HCT116 (cell line): ENCODE results near the gene NUDT13. TPM values are rescaled to one million over a fixed set of nuclear protein-coding genes. Genes with fewer than 3 reads are reported as not detected.

ENCODE experiments used
- ATAC-seq: fragments of 200-7000 bp; cut with Tn5 transposase; 2 replicates; pipeline ENCODE4 v1.9.1; 2020; ENCODE audit warnings: mild to moderate bottlenecking, moderate library complexity
- BruUV-seq: library from RNA; stranded (reverse); fragments of 400-500 nt; replicated peaks from 2 replicates; lab custom pipeline; 2021; lab: Mats Ljungman, UMichigan
- CTCF ChIA-PET: fragments of 300-600 bp; sonication (Branson Sonifier 250); formaldehyde crosslinking; loops from one replicate; lab custom pipeline; 2021; ENCODE audit warnings: antibody characterized with exemption; lab: Charles Lee
- POLR2A ChIA-PET: fragments of 300-600, 350-600 bp; sonication (Branson Sonifier 250); formaldehyde crosslinking; loops from one replicate; lab custom pipeline; 2021; ENCODE audit warnings: antibody characterized with exemption; lab: Charles Lee
- RAD21 ChIA-PET, 2 experiments: fragments of 300-600 bp; sonication (Branson Sonifier 250); formaldehyde crosslinking; loops; one replicate each; lab custom pipeline; 2023; ENCODE audit warnings: low total read pairs in 2 of 2; ENCODE audit not compliant: uncharacterized antibody in 2 of 2, unreplicated experiment in 2 of 2, low non-redundant PET in 1 of 2; lab: Charles Lee
- DNase-seq: peaks from one replicate; pipeline ENCODE4 v3.0.0-alpha.2; 2010; ENCODE audit warnings: low read depth, low spot score
- H2AFZ ChIP-seq: fragments of 200-600 bp; shearing (Covaris generic), sonication (generic); 2 replicates; pipeline ENCODE4 v1.6.1; 2017; ENCODE audit warnings: low read depth, mixed run types, mixed read lengths, antibody characterized with exemption, low read length; ENCODE audit not compliant: poor library complexity, severe bottlenecking
- H3K27ac ChIP-seq: 2 replicates; pipeline ENCODE4 v1.5.1; 2012; ENCODE audit warnings: low read depth, low read length
- H3K27me3 ChIP-seq: fragments of 200-600 bp; sonication (generic); 2 replicates; pipeline ENCODE4 v1.6.1; 2016; ENCODE audit warnings: mixed run types, low read length, mixed read lengths; ENCODE audit not compliant: insufficient read depth
- H3K36me3 ChIP-seq, 2 experiments: fragments of 200-500 bp in 1 of 2; fragments of 200-600 bp in 1 of 2; sonication (Bioruptor generic) in 1 of 2; sonication (generic) in 1 of 2; 2 replicates each; pipeline versions ENCODE4 v1.5.1 to v1.6.1; 2014 to 2016; ENCODE audit warnings: low read length in 2 of 2, inconsistent platforms in 1 of 2, mixed read lengths in 1 of 2, mixed run types in 1 of 2; ENCODE audit not compliant: insufficient read depth in 2 of 2, control insufficient read depth in 1 of 2
- H3K4me1 ChIP-seq, 2 experiments: fragments of 200-600 bp in 1 of 2; sonication (generic) in 1 of 2; 2 replicates each; pipeline versions ENCODE4 v1.5.1 to v1.6.1; 2012 to 2017; ENCODE audit warnings: low read length in 2 of 2, inconsistent platforms in 1 of 2, mild to moderate bottlenecking in 1 of 2, mixed read lengths in 1 of 2, mixed run types in 1 of 2, moderate library complexity in 1 of 2; ENCODE audit not compliant: insufficient read depth in 2 of 2, control insufficient read depth in 1 of 2
- H3K4me2 ChIP-seq: fragments of 200-600 bp; sonication (generic); 2 replicates; pipeline ENCODE4 v1.6.1; 2017; ENCODE audit warnings: mixed run types, low read length, mixed read lengths
- H3K4me3 ChIP-seq, 2 experiments: fragments of 200-600 bp in 1 of 2; sonication (generic) in 1 of 2; replicated peaks in 1 of 2; 2 replicates each; pipeline ENCODE4 v1.5.1; 2011 to 2016; ENCODE audit warnings: low read length in 2 of 2, control low read depth in 1 of 2, low read depth in 1 of 2, mild to moderate bottlenecking in 1 of 2, mixed read lengths in 1 of 2, mixed run types in 1 of 2
- H3K79me2 ChIP-seq: fragments of 200-600 bp; sonication (generic); 2 replicates; pipeline ENCODE4 v1.6.1; 2017; ENCODE audit warnings: mild to moderate bottlenecking, mixed run types, low read length, moderate library complexity, mixed read lengths; ENCODE audit not compliant: insufficient read depth
- H3K9ac ChIP-seq: fragments of 200-600 bp; sonication (generic); 2 replicates; pipeline ENCODE4 v1.6.1; 2016; ENCODE audit warnings: low read length, mixed read lengths
- H3K9me2 ChIP-seq: fragments of 200-600 bp; sonication (generic), shearing (Covaris generic); 2 replicates; pipeline ENCODE4 v1.6.1; 2017; ENCODE audit warnings: mixed run types, mild to moderate bottlenecking, moderate library complexity; ENCODE audit not compliant: insufficient read depth
- H3K9me3 ChIP-seq, 2 experiments: fragments of 200-500 bp in 1 of 2; fragments of 200-600 bp in 1 of 2; sonication (Bioruptor generic) in 1 of 2; sonication (generic) in 1 of 2; 2 replicates each; pipeline ENCODE4 v1.6.1; 2014 to 2017; ENCODE audit warnings: low read length in 2 of 2, mixed read lengths in 2 of 2, inconsistent platforms in 1 of 2, low read depth in 1 of 2, mild to moderate bottlenecking in 1 of 2, mixed run types in 1 of 2, moderate library complexity in 1 of 2; ENCODE audit not compliant: control insufficient read depth in 1 of 2, insufficient read depth in 1 of 2
- H4K20me1 ChIP-seq: fragments of 200-600 bp; sonication (generic), shearing (Covaris generic); 2 replicates; pipeline ENCODE4 v1.6.1; 2017; ENCODE audit warnings: mixed run types, mild to moderate bottlenecking, moderate library complexity; ENCODE audit not compliant: insufficient read depth
- CBX3 ChIP-seq: IDR thresholded peaks from 2 replicates; pipeline ENCODE4 v1.6.1; 2012; ENCODE audit warnings: low read depth
- CEBPB ChIP-seq: IDR thresholded peaks from 2 replicates; pipeline ENCODE4 v1.6.1; 2012; ENCODE audit warnings: low read depth
- EGR1 ChIP-seq: IDR thresholded peaks from 2 replicates; pipeline ENCODE4 v1.6.1; 2012; ENCODE audit warnings: low read depth
- EZH2 ChIP-seq: fragments of 200-600 bp; sonication (generic); IDR thresholded peaks from 2 replicates; pipeline ENCODE4 v1.6.1; 2017; ENCODE audit warnings: antibody characterized with exemption, mixed run types
- EZH2phosphoT487 ChIP-seq: fragments of 200-600 bp; IDR thresholded peaks from 2 replicates; pipeline ENCODE4 v1.6.1; 2018; ENCODE audit warnings: antibody characterized with exemption, borderline replicate concordance
- FOSL1 ChIP-seq: IDR thresholded peaks from 2 replicates; pipeline ENCODE4 v1.6.1; 2012; ENCODE audit warnings: low read depth
- JUND ChIP-seq: IDR thresholded peaks from 2 replicates; pipeline ENCODE4 v1.6.1; 2012
- POLR2A ChIP-seq: IDR thresholded peaks from 2 replicates; pipeline ENCODE4 v1.7.0; 2011; ENCODE audit warnings: borderline replicate concordance; ENCODE audit not compliant: insufficient read depth, insufficient read length; ENCODE audit errors: extremely low read depth
- POLR2AphosphoS5 ChIP-seq: IDR thresholded peaks from 2 replicates; pipeline ENCODE4 v1.6.1; 2011; ENCODE audit warnings: mild to moderate bottlenecking, low read depth, low read length, moderate library complexity
- RAD21 ChIP-seq: IDR thresholded peaks from 2 replicates; pipeline ENCODE4 v1.6.1; 2012; ENCODE audit warnings: low read depth, mild to moderate bottlenecking
- SP1 ChIP-seq: IDR thresholded peaks from 2 replicates; pipeline ENCODE4 v1.6.1; 2012; ENCODE audit warnings: low read depth
- SRF ChIP-seq: IDR thresholded peaks from 2 replicates; pipeline ENCODE4 v1.6.1; 2012; ENCODE audit warnings: low read depth
- ZNF274 ChIP-seq: fragments of 200-500 bp; sonication (Bioruptor generic); IDR thresholded peaks from 2 replicates; pipeline ENCODE4 v1.6.1; 2014; ENCODE audit warnings: mild to moderate bottlenecking, low read depth, low read length, inconsistent platforms
- intact Hi-C: fragments of 100-400 bp; cut with micrococcal nuclease; formaldehyde crosslinking; loops from 2 replicates; pipeline ENCODE4 v1.10.0; 2022
- total RNA-seq: library from RNA; stranded (reverse); gene quantifications from one replicate; pipeline ENCODE4 v1.2.1, GENCODE V29; 2021; ENCODE audit not compliant: unreplicated experiment
- TF ChIP-seq, protein P1 (sequence below): IDR thresholded peaks from 2 replicates; pipeline ENCODE4 v1.6.1; 2012
- TF ChIP-seq, protein P2 (sequence below), 3 experiments: fragments of 200-600 bp in 1 of 3; sonication (generic) in 1 of 3; IDR thresholded peaks in 2 of 3; conservative IDR thresholded peaks in 1 of 3; 2 replicates each; pipeline ENCODE4 v1.5.1; 2012 to 2017; ENCODE audit warnings: low read depth in 2 of 3, low read length in 2 of 3, antibody characterized with exemption in 1 of 3, borderline replicate concordance in 1 of 3, control low read depth in 1 of 3, mild to moderate bottlenecking in 1 of 3, mixed read lengths in 1 of 3, mixed run types in 1 of 3, moderate library complexity in 1 of 3; ENCODE audit not compliant: insufficient read depth in 1 of 3
- TF ChIP-seq, protein P3 (sequence below): IDR thresholded peaks from 2 replicates; pipeline ENCODE4 v1.6.1; 2011; ENCODE audit warnings: mild to moderate bottlenecking, low read length, moderate library complexity; ENCODE audit not compliant: insufficient replicate concordance; ENCODE audit errors: extremely low read depth

The NUDT13 gene
- total RNA-seq, 1 experiment from 2014 or later, result 1.2 TPM

DNA sequence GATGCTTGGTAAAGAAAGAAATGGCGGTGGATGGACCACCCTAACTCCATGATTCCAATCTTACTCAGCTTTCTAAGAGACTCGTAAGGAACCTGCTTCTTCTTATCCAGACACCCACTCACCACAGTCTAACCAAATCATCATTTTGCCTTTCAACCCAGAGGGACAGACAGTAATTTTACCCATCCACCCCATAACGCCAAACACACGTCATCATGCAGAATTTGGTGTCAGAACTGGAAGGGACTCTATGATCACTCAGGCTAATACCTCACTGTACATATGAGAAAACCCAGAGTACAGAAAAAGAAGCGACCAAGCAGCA, 57.2 kb downstream of the NUDT13 start:
- H3K27me3 ChIP-seq, result no peaks in the 10 kb centered on the region
- H3K9ac ChIP-seq, result peak overlapping the region; percentile 79
- ATAC-seq, result no peak
- no peak overlapping the region for H2AFZ ChIP-seq
- ChIA-PET CTCF (interaction anchor here (1.6 kb wide), 1 partner anchor 9 kb away, joined by 3 read pairs; no protein-coding TSS in a partner anchor), POLR2A (no interaction called here)
- no peaks in the 10 kb centered on the region for H3K9me3 ChIP-seq
- H3K27ac ChIP-seq, result peak overlapping the region; percentile 75
- H3K9me2 ChIP-seq, result no peaks in the 10 kb centered on the region
- TF ChIP-seq CBX3, result no peak
- TF ChIP-seq SRF, result no peak
- TF ChIP-seq SP1, result no peak
- no peak for TF ChIP-seq JUND
- no peak for TF ChIP-seq EZH2
- TF ChIP-seq, protein P1, sequence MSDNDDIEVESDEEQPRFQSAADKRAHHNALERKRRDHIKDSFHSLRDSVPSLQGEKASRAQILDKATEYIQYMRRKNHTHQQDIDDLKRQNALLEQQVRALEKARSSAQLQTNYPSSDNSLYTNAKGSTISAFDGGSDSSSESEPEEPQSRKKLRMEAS, result no peak
- TF ChIP-seq, protein P2, sequence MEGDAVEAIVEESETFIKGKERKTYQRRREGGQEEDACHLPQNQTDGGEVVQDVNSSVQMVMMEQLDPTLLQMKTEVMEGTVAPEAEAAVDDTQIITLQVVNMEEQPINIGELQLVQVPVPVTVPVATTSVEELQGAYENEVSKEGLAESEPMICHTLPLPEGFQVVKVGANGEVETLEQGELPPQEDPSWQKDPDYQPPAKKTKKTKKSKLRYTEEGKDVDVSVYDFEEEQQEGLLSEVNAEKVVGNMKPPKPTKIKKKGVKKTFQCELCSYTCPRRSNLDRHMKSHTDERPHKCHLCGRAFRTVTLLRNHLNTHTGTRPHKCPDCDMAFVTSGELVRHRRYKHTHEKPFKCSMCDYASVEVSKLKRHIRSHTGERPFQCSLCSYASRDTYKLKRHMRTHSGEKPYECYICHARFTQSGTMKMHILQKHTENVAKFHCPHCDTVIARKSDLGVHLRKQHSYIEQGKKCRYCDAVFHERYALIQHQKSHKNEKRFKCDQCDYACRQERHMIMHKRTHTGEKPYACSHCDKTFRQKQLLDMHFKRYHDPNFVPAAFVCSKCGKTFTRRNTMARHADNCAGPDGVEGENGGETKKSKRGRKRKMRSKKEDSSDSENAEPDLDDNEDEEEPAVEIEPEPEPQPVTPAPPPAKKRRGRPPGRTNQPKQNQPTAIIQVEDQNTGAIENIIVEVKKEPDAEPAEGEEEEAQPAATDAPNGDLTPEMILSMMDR (IDR thresholded peaks at IDR 0.05 in 2 of 3, conservative IDR thresholded peaks at IDR 0.05 in 1 of 3; ENCODE audit: borderline replicate concordance in 1 of 3, insufficient read depth in 1 of 3, low read depth in 2 of 3, low read length in 2 of 3), result no peak
- no peak for TF ChIP-seq ZNF274
- no peak for TF ChIP-seq EGR1
- TF ChIP-seq POLR2A, result no peak
- TF ChIP-seq POLR2AphosphoS5, result no peak
- TF ChIP-seq FOSL1, result no peak
- TF ChIP-seq, protein P3, sequence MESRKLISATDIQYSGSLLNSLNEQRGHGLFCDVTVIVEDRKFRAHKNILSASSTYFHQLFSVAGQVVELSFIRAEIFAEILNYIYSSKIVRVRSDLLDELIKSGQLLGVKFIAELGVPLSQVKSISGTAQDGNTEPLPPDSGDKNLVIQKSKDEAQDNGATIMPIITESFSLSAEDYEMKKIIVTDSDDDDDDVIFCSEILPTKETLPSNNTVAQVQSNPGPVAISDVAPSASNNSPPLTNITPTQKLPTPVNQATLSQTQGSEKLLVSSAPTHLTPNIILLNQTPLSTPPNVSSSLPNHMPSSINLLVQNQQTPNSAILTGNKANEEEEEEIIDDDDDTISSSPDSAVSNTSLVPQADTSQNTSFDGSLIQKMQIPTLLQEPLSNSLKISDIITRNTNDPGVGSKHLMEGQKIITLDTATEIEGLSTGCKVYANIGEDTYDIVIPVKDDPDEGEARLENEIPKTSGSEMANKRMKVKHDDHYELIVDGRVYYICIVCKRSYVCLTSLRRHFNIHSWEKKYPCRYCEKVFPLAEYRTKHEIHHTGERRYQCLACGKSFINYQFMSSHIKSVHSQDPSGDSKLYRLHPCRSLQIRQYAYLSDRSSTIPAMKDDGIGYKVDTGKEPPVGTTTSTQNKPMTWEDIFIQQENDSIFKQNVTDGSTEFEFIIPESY, result no peak
- TF ChIP-seq RAD21, result no peak
- TF ChIP-seq EZH2phosphoT487, result no peak
- TF ChIP-seq CEBPB, result no peak
- TF ChIP-seq, all 23 proteins: peak for 0
- intact Hi-C loops, result loop anchor here (10.0 kb wide), 1 partner anchor 803 kb away; no protein-coding TSS in a partner anchor
- Histone ChIP-seq H3K4me2 (peak overlapping the region; percentile 84), H3K36me3 (peaks cover 3 to 13% of the 10 kb centered on the region in 2 experiments; a peak in 3 of 4 replicates), H4K20me1 (no peaks in the 10 kb centered on the region), H3K4me1 (peaks cover 0 to 10% of the 10 kb centered on the region in 2 experiments; a peak in 1 of 4 replicates), H3K79me2 (peaks cover 60% of the 10 kb centered on the region), H3K4me3 (peak overlapping the region; percentile 73 to 99)
- DNase-seq, result no peak
- BruUV-seq, result TSS peak; percentile 66
- RAD21 ChIA-PET, result no interaction called here
